DND-41 (cell line): Measurements from ENCODE around the gene ELL.

Source experiments
- ATAC-seq: fragments of 200-7000 bp; cut with Tn5 transposase; 3 replicates; pipeline ENCODE4 v1.9.1; 2021; ENCODE audit warnings: low read depth; ENCODE audit not compliant: insufficient read depth
- DNase-seq: peaks from one replicate; pipeline ENCODE4 v3.0.0-alpha.2; 2020
- H2AFZ ChIP-seq: 2 replicates; pipeline ENCODE4 v1.6.0; 2012; ENCODE audit warnings: low read depth, low read length
- H3K27ac ChIP-seq: 2 replicates; pipeline ENCODE4 v1.5.1; 2012; ENCODE audit warnings: low read length, inconsistent platforms
- H3K27me3 ChIP-seq: fragments of 200-600 bp; sonication (generic); 2 replicates; pipeline ENCODE4 v1.6.0; 2012; ENCODE audit warnings: low read length, mild to moderate bottlenecking, inconsistent platforms; ENCODE audit not compliant: insufficient read depth, poor library complexity
- H3K36me3 ChIP-seq: 2 replicates; pipeline ENCODE4 v1.5.1; 2012; ENCODE audit warnings: low read length, inconsistent platforms; ENCODE audit not compliant: insufficient read depth
- H3K4me1 ChIP-seq: 2 replicates; pipeline ENCODE4 v1.5.1; 2012; ENCODE audit warnings: mild to moderate bottlenecking, low read length; ENCODE audit not compliant: insufficient read depth
- H3K4me2 ChIP-seq: 2 replicates; pipeline ENCODE4 v1.6.0; 2012; ENCODE audit warnings: mild to moderate bottlenecking, moderate library complexity, low read length, inconsistent platforms; ENCODE audit not compliant: insufficient read depth
- H3K4me3 ChIP-seq, 2 experiments: fragments of 200-600 bp in 1 of 2; shearing (Covaris generic) in 1 of 2; 2 replicates each; pipeline ENCODE4 v1.5.1; 2012 to 2016; ENCODE audit warnings: inconsistent platforms in 2 of 2, low read length in 2 of 2, mild to moderate bottlenecking in 2 of 2, low read depth in 1 of 2, moderate library complexity in 1 of 2
- H3K79me2 ChIP-seq: 2 replicates; pipeline ENCODE4 v1.6.0; 2012; ENCODE audit warnings: low read length, inconsistent platforms; ENCODE audit not compliant: insufficient read depth
- H3K9ac ChIP-seq: 2 replicates; pipeline ENCODE4 v1.6.0; 2012; ENCODE audit warnings: low read depth, mild to moderate bottlenecking, inconsistent platforms, low read length, moderate library complexity
- H3K9me3 ChIP-seq: 2 replicates; pipeline ENCODE4 v1.5.1; 2012; ENCODE audit warnings: low read length, moderate library complexity, mild to moderate bottlenecking, inconsistent platforms; ENCODE audit not compliant: insufficient read depth, severe bottlenecking
- H4K20me1 ChIP-seq: 2 replicates; pipeline ENCODE4 v1.6.0; 2012; ENCODE audit warnings: low read length; ENCODE audit not compliant: insufficient read depth
- CTCF ChIP-seq: IDR thresholded peaks from 2 replicates; pipeline ENCODE4 v1.5.1; 2012; ENCODE audit warnings: borderline replicate concordance, low read length, moderate library complexity, mild to moderate bottlenecking; ENCODE audit not compliant: poor library complexity, severe bottlenecking; ENCODE audit errors: extremely low read depth
- EZH2 ChIP-seq: IDR thresholded peaks from 3 replicates; pipeline ENCODE4 v1.6.1; 2012; ENCODE audit warnings: borderline replicate concordance, low read depth, mild to moderate bottlenecking, moderate library complexity, low read length, inconsistent platforms; ENCODE audit not compliant: severe bottlenecking

ELL gene

DNA sequence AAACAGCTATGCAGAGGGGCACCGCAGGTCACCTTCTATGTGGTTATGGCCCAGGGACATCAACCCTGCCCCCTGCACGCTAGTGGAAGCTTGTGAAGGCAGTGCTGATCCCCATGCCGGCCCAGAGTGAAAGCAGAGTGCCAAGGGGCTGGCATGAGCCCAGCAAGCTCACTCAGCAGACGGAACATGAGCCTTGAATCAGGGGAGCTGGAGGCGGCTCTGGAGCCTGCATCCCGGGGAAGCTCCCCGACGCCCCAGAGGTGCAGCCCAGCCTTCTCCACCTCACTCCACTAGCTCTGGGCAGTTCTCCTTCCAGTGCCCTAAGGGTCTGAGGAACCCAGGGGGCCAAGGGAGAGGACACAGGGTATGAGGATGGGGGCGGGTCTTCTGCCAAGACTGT lies 64.9 kb downstream of the ELL start:
- no peak for DNase-seq
- no peak for TF ChIP-seq CTCF
- no peak for TF ChIP-seq EZH2
- no peak overlapping the region for H2AFZ ChIP-seq
- H3K36me3 ChIP-seq: peaks cover 59% of the 10 kb centered on the region
- H3K79me2 ChIP-seq: no peaks in the 10 kb centered on the region
- ATAC-seq: no peak
- H3K9me3 ChIP-seq: no peaks in the 10 kb centered on the region
- H3K27ac ChIP-seq: no peak overlapping the region
- H3K4me3 ChIP-seq: no peak overlapping the region
- no peaks in the 10 kb centered on the region for H3K27me3 ChIP-seq
- no peaks in the 10 kb centered on the region for H3K4me1 ChIP-seq
- peaks cover 19% of the 10 kb centered on the region; the same call in 1 of the 2 replicates for H4K20me1 ChIP-seq
- no peak overlapping the region for H3K9ac ChIP-seq
- no peak overlapping the region for H3K4me2 ChIP-seq

GRCh38 chr19:18456279-18456678 lies 65.6 kb downstream of the ELL start:
- Histone ChIP-seq H3K27me3 (no peaks in the 10 kb centered on the region), H3K79me2 (no peaks in the 10 kb centered on the region), H3K4me3 (no peak overlapping the region), H3K27ac (no peak overlapping the region), H3K9me3 (no peaks in the 10 kb centered on the region), H4K20me1 (peaks cover 16% of the 10 kb centered on the region), H3K36me3 (peaks cover 58% of the 10 kb centered on the region), H3K4me1 (no peaks in the 10 kb centered on the region), H3K4me2 (no peak overlapping the region), H3K9ac (no peak overlapping the region), H2AFZ (no peak overlapping the region)
- no peak for DNase-seq
- no peak for TF ChIP-seq EZH2
- no peak for TF ChIP-seq CTCF
- no peak for ATAC-seq

- no peak for ATAC-seq
- no peaks in the 10 kb centered on the region for H3K79me2 ChIP-seq
- no peak overlapping the region for H3K9ac ChIP-seq
- H3K27ac ChIP-seq: no peak overlapping the region
- H4K20me1 ChIP-seq: peaks cover 27% of the 10 kb centered on the region
- TF ChIP-seq CTCF (no peak), EZH2 (no peak)
- no peak overlapping the region for H3K4me3 ChIP-seq
- no peak for DNase-seq
- H3K36me3 ChIP-seq: peaks cover 61% of the 10 kb centered on the region
- no peaks in the 10 kb centered on the region for H3K9me3 ChIP-seq
- no peaks in the 10 kb centered on the region for H3K4me1 ChIP-seq
- H2AFZ ChIP-seq: no peak overlapping the region
- no peaks in the 10 kb centered on the region for H3K27me3 ChIP-seq
- no peak overlapping the region for H3K4me2 ChIP-seq
These were observed 68.4 kb downstream of the ELL start for GRCh38 chr19:18453269-18454024.
